ENCODE results near the gene SFRP4.

The SFRP4 gene

GRCh38 chr7:37899712-37900247 lies 16.8 kb downstream of the SFRP4 start:
- no peak overlapping the region for H3K4me3 ChIP-seq (ENCODE audit: low read depth, low read length)
- no peak for DNase-seq (ENCODE audit: low read depth)
- TF ChIP-seq, protein P1, sequence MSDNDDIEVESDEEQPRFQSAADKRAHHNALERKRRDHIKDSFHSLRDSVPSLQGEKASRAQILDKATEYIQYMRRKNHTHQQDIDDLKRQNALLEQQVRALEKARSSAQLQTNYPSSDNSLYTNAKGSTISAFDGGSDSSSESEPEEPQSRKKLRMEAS (IDR thresholded peaks at IDR 0.05; ENCODE audit: low read depth, low read length), result no peak
- no peak for TF ChIP-seq CTCF (IDR thresholded peaks at IDR 0.05; ENCODE audit: low read depth, low read length)
- no peak for TF ChIP-seq POLR2A (IDR thresholded peaks at IDR 0.05; ENCODE audit: extremely low read depth, insufficient read length)
- no peak for TF ChIP-seq MYC (IDR thresholded peaks at IDR 0.05; ENCODE audit: low read depth, low read length)

DNA sequence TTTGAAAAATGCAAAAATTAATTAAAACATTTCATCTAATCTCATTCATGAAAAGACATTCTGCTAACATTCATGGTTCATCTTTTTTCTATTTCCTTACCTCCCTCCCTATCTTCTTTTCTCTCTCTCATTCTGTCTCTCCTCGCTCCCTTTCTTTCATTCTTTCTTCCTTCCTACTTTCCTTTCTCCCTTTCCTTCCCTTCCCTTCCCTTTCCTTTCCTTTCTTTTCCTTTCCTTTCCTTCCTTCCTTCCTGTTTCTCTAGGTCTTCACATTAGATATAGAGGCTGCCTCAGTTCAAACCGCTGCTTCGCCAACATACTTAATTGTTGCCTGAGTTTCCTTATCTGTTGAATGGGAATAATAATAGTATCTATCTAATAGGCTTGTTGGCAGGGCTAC lies 21.9 kb downstream of the SFRP4 start:
- H3K4me3 ChIP-seq (ENCODE audit: low read depth, low read length), result no peak overlapping the region
- no peak for DNase-seq (ENCODE audit: low read depth)
- TF ChIP-seq MYC (IDR thresholded peaks at IDR 0.05; ENCODE audit: low read depth, low read length) (no peak), POLR2A (IDR thresholded peaks at IDR 0.05; ENCODE audit: extremely low read depth, insufficient read length) (no peak), CTCF (IDR thresholded peaks at IDR 0.05; ENCODE audit: low read depth, low read length) (no peak)
- TF ChIP-seq, protein P1 (IDR thresholded peaks at IDR 0.05; ENCODE audit: low read depth, low read length), result no peak

DNA sequence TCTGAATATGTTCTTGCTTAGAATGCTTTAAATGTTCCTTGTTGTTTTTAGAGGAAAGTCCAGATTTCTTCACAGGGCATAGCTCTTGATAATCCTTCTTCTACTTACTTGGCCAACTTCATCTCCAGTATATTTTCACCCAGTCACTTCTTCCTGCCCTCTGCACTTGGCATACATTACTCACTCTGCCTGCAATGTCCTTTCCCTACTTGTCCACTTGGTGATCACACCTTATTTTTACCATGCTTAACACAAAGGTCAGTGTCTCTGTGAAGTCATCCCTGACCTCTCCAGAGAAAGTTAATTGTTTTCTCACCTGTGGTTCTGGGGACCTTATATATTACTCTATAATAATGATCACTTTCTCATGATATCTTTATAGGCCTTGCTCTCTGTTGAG lies 23.3 kb downstream of the SFRP4 start:
- no peak overlapping the region for H3K4me3 ChIP-seq (ENCODE audit: low read depth, low read length)
- TF ChIP-seq POLR2A (IDR thresholded peaks at IDR 0.05; ENCODE audit: extremely low read depth, insufficient read length), result no peak
- TF ChIP-seq, protein P1 (IDR thresholded peaks at IDR 0.05; ENCODE audit: low read depth, low read length), result no peak
- TF ChIP-seq CTCF (IDR thresholded peaks at IDR 0.05; ENCODE audit: low read depth, low read length), result no peak
- no peak for TF ChIP-seq MYC (IDR thresholded peaks at IDR 0.05; ENCODE audit: low read depth, low read length)
- DNase-seq (ENCODE audit: low read depth), result no peak

DNA sequence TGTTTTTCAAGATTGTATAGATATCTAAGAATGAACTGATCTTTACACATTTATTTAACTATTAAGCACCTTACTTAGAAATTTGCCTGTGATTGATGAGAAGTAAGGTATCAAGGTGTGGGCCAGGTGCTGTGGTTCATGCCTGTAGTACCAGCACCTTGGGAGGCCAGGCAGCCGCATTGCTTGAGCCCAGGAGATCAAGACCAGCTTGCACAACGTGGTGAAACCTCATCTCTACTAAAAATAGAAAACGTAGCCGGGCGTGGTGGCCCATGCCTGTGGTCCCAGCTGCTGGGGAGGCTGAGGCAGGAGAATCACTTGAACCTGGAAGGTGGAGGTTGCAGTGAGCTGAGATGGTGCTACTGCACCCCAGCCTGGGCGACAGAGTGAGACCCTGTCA lies 34.5 kb downstream of the SFRP4 start:
- no peak for DNase-seq (ENCODE audit: low read depth)
- TF ChIP-seq POLR2A (IDR thresholded peaks at IDR 0.05; ENCODE audit: extremely low read depth, insufficient read length) (no peak), CTCF (IDR thresholded peaks at IDR 0.05; ENCODE audit: low read depth, low read length) (no peak), MYC (IDR thresholded peaks at IDR 0.05; ENCODE audit: low read depth, low read length) (no peak)
- TF ChIP-seq, protein P1 (IDR thresholded peaks at IDR 0.05; ENCODE audit: low read depth, low read length), result no peak
- H3K4me3 ChIP-seq (ENCODE audit: low read depth, low read length), result no peak overlapping the region
